ENCODE data around the gene CASZ1.

CASZ1 gene

DNA sequence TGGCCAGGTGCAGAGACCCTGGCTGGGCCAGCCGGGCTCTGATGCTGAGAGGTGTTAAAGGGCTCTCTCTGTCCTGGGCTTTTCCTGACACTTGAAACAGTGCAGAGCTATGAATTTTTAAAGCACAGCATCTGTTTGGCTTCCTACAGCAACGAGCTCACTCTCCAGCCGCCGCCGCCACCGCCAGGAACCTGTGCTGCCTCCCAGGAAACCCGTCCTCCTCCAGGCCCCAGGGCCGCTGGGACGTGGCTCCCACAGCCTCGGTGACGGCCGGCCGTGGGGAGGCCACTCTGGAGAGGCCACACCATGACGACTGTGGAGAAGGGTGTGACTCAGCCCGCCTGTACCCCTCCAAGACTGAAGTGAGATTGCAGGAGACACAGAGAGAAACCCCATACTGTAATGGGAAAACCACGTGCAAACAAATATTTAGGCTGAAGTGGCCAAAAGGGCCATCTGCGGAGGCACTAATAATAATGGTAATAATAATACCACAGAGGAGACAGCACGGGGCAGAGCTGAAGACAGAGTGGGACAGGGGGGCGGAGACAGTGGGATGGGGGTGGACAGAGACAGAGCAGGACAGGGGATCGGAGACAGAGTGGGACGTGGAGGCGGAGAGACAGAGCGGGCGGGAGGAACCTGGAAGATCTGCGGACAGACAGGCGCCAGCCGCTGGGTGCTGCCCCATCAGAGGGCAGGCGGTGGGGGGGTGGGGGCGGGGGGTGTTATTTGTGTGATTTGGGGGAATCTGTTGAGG is 139.2 kb downstream of the CASZ1 start:
- DNase-seq (ENCODE audit: low read depth in 2 of 2) = no peak

DNA sequence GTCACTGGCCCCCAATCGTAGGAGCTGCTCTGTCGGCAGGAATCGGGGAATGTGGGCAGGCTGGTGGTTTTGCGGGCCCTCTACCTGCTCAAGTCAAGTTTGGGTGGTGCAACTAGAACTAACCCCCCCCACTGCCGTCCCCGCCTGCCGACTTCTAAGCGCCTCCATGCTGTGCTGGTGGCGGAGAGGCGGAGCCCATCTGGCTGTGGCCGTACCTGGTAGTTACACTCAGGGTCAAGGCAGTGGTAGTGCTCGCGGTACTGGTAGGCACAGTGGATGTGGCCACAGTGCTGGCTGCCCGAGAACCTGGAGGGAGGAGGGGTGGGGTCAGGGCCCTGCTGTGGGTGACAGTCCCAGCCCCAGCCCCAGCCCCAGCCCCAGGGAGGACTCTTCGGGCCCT is 140.0 kb downstream of the CASZ1 start:
- DNase-seq (ENCODE audit: low read depth in 2 of 2) = no peak

DNA sequence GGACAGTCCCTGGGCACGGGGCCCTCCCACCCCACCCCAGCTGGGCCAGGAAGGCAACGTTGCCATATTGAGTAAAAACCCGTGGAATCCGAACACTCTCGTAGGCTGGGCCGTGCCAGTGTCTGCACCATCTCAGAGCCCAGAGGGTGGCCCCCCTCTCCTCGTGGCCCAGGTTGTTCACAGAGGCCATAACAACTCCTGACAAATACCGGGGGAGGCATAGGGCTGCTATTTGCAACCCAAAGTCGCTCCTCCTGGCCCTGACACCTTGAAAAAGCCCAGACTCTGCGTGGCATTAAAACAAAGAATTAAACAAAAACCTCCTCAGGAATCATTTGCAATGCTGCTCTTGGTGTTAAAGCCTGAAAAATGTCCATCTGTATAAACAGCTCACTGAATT is 141.4 kb downstream of the CASZ1 start:
- DNase-seq (ENCODE audit: low read depth in 2 of 2) = no peak

DNA sequence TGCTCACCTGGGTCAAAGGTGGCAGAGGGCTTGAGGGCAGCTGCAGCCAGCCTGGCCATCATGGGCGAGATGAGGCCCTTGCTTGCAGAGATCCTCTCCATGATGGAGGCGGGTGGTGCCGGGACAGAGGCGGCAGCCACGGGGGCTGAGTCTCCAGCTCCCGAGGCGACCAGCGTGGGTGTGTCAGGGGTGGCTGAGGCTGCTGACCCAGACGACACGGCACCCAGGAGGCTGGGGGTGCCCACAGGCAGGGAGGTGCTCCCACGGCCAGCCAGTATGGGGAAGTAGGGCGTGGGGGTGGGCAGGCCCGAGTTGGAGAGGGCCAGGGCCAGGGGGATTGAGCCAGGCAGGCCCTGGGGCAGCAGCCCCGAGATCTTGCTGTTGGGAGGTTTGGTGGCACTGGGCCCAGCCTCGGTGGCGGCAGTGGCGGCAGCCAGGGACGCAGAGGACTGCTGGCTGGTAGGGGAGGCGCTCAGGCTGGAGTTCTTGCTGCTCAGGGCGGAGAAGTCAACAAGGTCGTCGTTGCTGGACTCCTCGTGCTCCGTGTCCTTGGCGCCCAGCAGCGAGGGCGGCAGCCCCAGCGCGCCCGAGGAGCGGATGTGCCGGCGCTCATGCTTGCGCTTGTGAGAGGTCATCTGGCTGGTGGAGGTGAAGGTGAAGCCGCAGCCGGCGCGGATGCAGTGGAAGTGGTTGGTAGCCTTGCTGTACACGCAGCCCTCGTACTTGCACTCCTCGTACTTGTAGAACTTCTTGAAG is 142.9 kb downstream of the CASZ1 start:
- no peak for DNase-seq (ENCODE audit: low read depth in 2 of 2)

DNA sequence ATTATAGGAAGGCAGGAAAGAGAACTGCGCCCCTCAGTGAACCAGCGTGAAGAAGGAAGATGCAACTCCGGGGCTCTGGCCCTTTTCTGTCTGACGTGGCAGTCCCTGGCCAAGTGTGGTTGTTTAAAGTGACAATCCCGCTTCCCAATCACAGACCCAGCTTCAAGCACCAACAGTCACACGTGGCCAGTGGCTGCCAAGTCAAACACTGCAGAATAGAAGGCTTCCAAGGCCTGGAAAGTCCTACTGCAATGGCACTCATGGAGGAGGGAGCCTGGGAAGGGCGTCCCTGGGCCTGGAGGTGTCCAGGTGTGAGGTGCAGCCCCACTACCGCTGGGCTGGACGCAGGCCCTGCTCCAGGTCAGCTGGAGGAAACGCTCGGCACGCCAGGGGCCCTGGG is 143.8 kb downstream of the CASZ1 start:
- no peak for DNase-seq (ENCODE audit: low read depth in 2 of 2)

DNA sequence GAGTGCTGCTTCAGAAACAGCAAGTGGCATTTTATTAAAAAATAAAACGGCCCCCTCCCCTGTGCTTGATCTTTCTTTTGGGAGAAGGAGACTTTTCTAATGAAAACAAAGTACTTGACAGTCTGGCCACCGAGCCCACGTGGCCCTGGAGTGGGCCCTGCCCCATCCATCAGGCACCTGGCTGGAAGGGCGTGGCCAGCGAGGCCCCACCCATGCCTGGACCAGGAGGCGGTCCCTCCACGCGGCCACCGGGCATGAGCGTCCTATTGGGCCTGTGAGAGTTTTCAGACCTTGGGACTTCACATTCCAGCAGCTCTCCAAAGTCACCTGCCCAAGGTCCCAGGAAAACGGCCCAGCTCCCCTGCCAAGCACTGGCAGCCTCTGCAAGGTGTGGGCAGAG is 144.7 kb downstream of the CASZ1 start:
- no peak for DNase-seq (ENCODE audit: low read depth in 2 of 2)

DNA sequence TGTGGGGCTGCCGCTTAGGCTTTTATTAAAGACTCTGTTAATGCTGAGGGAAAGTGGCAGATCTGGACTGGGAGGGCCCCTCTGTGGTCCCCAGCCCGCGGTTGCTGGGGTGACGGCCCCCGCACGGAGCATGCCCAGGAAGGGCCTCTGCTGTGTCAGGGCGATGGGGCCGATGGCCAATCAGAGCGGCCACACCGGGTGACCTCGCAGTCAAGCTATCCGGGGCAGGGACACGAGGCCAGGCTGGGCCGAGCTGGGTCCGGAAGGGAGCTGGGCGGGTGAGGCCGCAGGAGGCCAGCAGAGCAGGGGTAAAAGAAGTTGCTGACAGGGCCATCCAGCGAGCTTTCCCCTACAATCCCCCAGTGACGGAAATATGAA is 145.1 kb downstream of the CASZ1 start:
- DNase-seq (ENCODE audit: low read depth in 2 of 2) = no peak

DNA sequence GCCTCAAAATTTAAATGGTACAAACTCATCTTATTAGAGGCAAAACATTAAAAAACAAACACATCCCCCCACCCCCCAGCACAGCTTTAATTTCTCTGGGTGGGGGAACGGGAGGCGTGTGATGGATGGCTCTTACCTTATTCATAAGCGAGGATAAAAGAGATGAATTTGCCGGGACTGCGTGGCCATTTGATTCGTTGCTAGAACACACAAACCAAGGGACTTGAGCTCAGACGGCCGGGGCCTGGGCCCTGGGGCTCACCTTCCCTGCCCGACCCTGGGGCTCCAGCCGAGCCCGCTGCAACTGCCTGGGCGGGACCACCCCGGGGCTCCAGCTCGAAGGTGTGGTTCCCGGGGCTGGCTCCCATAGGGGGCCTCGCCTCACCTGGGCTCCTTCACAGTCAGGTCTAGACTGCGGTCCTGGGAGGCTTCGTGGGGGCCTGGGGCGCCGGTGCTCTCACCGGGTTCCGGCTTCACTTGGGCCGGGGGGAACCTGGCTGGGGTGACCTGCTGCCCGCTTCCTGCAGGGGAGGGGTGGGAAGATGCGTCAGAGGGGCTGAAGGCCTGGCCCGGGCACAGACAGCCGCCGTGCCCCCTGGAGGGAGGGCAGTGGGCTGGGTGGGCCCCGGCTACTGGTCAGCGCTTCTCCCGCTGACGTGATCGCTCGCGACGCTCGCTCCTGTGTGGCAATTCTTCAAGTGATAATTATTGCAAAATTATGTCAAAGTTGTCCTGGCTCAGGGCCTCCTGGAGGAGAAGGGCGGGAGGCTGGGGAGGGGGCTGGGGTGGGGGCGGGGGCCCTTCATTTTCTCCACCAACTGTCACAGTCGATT is 145.7 kb downstream of the CASZ1 start:
- no peak for DNase-seq (ENCODE audit: low read depth in 2 of 2)

DNA sequence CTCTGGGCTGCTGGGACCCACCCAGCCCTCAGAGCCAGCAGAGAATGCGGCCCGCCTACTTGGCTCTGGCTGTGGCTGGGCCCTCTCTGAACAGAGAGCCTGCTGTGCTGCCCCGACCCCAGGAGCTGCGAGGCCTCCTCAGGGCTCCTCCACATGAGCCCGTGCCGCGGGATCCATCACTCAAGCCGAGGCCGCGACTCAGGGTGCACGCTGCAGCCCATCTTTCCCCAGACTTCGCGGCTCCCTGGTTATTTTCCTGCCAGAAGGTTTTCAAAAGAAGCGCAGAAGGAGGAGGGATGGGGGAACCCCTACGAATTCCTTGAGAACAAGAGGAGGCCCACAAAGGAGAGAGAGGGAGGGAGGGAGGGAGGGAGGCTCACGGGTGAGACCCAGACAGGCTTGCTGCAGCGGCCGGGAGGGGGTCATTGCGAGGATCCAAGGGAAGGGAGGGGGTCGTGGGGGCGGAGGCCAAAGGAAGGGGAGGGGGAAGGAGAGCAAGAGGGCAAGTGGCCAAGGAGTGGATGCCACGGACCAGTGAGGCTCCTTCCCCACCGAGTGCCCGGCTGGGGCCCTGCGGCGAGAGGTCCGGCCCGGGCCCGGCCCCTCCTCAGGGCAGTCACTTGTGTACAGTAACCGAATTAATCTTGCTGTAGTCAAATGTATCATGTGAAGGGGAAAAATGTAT is 146.8 kb downstream of the CASZ1 start:
- no peak for DNase-seq (ENCODE audit: low read depth in 2 of 2)

DNA sequence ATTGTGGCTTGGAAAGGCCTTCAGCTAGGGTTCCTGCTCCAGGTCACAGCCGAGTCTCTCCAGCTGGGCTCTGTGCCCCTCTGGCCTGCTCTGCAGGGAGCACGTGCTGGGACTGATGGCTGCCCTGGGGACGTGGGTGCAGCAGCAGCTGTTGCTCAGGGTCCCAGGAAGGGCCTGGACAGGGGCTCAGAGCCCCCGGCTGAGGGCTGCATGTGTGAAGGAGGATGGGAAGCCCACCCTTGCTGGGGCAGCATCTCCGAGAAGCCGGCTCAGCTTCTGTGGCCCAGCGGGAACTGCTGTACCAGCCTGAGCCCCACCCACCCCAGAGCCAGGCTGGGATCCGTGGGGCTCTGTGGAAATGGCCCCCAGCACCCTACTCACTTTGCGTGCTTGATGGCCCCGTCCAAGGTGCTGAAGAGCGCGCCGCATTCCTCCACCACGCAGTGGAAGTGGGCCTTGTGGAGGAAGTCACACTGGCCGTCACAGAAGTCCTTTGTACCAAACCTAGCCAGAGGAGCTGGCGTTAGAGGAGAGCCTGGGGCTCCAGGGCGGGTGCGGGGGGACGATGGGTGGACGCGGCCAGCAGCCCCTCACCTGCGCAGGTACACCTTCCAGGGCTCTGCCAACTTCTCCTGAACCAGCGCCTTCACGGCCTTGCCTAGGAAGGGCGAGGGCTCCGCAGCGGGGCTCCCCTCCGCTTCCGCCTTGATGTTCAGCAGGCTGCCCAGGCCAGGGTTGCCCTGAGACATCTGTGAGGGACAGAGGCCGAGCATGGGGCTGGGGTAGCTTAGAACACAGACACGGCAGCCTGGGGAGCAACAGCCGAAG is 147.5 kb downstream of the CASZ1 start:
- DNase-seq (ENCODE audit: low read depth in 2 of 2) = no peak

DNA sequence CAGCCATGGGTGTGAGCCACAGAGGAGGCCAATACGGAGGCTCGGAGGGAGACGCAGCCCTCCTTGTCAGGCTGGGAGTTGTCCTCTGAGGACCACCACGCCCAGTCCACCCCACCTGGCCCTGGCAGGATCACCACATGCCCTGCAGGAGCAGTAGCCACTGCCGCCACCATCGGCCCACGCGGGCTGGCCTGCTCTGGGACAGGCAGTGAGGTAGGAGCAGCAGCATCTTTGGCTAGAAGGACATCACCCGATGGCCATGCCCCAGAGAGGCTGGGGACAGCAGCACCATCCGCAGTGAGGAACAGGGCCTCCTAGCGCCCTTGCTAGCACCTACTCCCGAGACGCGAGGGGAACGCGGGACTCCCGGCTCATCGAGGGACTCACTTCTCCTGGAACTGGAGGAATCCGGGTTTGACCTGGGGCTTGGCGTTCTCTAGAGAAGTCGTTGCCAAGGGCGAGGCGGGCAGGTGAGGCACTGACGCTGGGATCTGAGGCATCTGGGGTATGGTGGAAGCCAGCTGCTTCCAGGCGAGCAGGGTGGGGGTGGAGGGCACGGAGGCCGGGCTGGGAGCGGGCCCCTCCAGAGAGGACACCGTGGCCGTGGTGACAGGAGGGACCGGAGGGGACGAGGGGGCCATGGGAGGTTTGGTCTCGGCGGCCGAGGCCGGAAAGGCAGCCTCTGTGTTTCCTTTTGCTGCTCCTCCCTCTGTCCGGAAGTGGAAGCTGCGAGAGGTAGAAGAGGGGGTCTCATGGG is 148.9 kb downstream of the CASZ1 start:
- no peak for DNase-seq (ENCODE audit: low read depth in 2 of 2)

DNA sequence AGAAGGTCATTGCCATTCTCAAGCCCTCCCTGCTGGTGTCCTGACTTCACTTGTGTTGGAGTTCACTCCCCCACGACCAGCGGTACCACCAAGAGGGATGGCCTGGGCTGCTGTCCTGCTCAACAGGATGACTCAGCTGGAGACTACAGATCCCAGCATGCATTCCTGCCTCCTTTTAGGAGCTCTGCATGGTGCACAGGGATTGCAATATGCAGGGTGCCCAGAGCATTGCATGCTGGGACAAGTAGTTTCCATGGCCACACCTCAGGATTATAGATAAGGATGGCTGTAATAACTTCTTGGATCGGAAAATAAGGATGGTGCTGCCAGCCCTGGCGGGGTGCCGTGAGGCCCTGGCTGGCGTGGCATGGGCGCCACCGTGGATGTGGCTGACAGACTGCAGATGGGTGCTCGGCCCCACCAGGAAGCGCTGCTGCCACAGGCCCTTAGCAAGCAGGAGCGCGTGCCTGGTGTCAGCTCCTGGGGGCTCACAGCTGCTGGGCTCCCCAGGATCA is 150.0 kb downstream of the CASZ1 start:
- DNase-seq (ENCODE audit: low read depth in 2 of 2) = no peak

DNA sequence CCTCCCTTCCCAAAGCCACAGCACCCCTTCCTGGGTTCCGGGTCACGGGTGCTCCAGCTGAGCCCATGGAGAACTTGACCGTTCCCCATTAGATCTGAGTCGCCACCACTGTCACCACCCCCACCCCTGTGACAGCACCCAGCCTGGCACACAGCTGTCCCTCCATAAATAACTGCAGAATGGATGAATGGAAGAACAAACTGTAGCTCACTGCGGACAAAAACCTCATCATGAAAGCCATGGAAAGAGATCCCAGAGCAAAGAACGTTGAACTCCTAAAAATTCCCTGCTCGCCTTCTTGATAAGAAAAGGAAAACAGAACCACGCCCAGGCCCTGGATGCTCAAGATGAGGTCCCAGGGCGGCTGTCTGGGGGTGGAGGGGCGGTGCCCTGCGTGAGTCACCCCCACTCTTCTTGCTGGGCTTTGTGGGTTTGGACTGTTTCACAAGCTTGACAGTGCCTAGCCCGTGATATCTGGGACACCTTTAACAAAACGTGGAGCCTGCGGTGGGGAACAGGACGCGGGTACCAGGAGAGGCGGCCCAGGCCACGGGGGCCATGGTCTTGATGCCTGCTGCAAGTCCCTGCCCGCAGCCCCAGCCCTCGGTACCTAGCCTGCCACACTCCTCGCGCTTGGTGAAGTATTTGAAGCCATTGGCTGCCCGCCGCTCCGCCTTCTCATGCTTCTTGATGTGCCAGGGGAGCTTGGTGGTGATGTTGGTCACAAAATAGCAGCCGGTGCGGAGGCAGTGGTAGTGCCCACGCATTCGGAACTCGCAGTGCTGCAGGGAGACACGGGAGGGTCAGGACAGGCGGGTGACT is 151.9 kb downstream of the CASZ1 start:
- DNase-seq (ENCODE audit: low read depth in 2 of 2) = no peak

DNA sequence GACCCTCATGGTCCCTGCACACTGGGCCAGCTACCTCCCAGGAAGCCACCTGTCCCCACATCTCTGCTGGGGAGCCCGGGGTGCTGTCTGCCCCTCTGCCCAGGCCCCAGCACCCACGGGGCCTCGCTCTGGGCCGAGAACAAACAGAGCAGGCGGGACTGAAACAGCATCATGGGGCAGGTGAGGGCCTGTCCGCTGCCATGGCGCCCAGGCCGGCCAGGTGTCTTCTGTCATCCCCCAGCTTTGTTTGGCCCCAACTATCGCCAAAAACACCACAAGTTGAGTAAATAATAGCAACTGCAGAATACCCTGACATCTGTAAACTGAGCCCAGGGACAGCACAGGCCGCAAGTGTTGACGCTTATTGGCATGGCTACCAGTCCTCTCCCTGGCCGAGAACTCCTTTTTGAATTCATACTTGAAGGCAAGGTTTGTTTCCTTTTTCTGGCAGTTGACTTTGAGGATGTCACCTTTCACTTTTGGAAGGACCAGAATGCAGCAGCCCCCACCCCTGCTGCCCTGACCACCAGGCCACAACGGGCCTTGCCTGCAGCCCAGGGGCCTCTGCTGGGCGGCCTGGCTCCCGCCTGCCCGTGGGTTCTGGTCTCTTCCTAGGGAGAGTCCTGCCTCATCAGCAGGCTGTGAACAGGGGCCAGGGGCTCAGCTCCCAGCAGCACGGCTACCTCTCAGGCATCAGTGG is 152.7 kb downstream of the CASZ1 start:
- no peak for DNase-seq (ENCODE audit: low read depth in 2 of 2)

DNA sequence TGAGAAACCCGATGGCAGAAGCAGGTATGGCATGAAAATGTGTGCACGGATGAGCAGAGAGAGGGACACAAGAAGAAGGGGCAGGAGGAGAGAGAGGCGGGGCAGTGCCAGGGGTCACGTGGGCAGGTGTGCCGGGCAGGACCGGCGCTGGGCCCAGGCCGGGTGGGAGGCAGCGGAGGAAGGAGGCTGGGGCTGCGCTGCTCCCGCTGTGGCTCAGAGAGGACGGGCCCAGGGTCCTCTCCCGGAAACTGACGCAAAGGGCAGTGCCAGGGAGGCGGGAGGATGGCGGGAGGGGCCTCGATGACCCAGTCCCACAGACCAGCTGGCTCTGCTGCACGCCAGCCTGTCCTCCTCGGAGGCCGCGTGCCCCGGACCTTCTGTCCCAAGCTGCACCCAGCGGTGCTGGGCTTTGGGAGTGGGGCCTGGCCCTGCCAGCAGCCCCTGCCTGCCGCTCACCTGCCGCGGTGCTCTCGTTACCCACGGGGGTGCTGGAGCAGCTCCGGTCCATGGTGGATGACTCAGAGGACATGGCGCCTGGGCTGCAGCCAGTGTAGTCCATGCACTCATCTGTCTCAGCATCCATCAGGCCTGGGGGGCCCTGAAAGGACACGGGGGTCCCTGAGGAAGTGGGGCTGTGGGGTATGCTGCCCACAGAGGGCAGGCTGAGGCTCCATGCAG is 153.9 kb downstream of the CASZ1 start:
- DNase-seq (ENCODE audit: low read depth in 2 of 2) = no peak

DNA sequence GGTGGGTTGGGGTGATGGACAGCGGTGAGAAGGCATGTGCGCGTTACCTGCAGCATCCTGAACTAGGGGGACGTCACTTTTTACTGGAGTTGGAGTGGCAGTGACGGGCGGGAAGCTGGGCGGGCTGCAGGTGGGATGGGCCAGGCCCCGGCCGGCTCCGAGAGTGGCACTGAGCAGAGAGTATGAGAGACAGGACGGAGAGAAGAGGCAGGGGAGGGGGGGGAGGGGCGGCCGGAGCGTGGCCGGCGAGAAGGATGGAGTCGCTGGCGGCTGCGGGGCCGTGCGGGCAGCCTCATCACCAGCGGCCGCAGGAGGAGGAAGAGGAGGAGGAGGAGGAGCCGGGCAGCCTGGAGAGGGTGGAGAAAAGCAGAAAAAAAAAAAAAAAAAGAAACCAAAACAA is 154.5 kb downstream of the CASZ1 start:
- no peak for DNase-seq (ENCODE audit: low read depth in 2 of 2)

DNA sequence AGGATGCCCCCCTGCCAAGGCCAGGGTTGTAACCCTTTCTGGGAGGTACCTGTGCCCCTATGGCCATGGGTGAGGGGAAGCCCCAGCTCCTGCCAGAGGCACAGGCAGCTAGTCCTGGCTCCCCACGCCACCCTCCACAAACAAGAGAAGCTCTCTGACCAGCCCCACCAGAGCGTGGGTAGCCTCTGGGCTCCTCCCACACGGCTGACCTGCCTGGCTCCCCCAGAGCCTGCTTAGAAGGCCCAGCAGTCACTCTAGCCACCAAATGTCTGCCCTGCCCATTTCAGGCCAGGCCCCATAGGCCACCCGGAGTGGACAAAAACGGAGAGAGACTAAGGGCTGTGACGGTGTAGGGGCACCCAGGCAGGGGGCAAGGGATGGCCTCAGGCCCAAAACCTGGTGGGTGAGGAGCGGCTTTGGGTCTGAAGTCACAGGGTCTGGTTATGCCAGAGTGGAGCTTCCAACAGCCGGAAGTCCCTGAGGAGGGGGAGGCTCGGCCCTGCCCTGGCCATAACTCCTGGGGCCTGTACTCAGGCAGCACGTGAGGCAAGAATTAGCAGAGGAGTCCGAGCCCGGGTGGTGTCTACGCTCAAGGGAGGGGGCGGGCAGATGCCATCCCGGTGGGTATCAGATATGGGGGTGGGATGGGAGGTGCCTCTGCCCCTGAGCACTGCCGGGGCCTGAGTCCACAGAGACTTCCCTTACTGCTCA is 155.4 kb downstream of the CASZ1 start:
- no peak for DNase-seq (ENCODE audit: low read depth in 2 of 2)
